ENCODE measurements around the gene KHSRP.

Gene KHSRP

DNA sequence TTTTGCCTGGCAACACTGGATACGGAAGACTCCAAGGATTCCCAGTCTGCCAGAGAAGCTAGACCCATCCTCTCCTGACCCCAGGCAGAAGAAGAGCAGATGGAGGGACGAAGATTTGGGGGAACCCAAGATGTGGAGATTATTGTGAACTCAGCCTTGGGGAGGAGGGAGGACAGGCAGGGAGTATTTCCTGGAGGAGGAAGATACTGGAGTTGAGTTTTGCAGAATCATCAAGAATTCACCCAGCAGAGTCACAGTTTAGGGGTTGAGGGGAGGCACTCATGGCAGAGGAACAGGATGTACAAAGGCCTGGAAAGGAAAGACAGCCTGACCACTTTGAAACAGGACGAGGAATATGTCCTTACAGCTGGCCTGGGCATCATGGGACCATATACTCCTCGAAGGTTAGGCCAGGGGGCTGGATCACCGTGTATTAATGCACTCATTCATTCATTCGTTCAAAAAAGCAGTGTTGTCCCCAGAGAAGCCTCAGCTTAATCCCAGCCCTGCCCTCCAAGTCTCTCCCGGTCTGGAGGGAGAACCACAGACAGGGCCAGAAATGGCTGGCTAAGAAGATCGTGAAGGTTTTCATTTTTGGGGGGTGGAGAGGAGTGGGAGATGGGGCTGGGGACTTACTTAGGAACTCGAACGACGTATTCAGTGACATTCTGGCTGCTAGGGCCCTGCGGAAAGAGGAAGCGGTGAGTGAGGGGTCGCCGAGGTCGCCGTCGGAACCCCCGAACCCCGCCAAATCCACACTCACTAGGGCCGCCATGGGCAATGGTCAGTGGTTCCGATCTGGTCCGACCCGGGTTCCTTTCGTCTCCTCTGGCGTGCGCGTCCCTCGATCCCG, 32.2 kb downstream of the KHSRP start:
- DNase-seq (ENCODE audit: low spot score), result no peak

DNA sequence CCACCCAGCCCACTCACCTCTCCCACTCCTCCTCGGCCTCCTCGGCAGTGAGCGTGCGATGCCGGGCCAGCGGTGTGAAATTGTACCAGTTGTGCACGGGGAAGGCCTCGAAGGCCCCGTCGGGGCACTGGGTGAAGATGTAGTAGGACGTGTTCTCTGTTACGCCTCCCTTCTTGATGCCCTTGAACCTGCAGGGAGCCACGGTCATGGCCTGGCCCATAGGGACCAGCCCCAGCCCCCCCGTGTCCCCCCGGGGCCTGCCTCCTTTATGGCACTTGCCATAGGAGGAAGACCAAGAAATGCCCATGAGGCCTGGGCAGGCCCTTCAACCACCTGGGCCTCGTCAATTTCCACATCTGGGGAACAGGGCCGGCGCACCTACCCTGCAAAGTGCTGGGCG, 37.2 kb downstream of the KHSRP start:
- DNase-seq (ENCODE audit: low spot score), result no peak

DNA sequence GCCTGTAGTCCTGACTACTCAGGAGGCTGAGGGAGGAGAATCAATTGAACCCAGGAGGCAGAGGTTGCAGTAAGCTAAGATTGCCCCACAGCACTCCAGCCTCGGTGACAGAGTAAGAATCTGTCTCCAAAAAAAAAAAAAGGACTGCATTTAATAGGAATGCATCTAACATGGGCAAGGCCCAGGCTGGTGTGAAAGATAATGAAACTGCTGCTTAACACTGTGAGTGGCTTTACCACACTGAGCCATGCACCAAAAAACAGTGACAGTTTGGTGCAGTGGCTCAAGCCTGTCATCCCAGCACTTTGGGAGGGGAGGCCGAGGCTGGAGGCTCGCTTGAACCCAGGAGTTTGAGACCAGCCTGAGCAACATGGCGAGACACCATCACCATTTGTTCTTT, 40.2 kb downstream of the KHSRP start:
- DNase-seq (ENCODE audit: low spot score), result no peak

DNA sequence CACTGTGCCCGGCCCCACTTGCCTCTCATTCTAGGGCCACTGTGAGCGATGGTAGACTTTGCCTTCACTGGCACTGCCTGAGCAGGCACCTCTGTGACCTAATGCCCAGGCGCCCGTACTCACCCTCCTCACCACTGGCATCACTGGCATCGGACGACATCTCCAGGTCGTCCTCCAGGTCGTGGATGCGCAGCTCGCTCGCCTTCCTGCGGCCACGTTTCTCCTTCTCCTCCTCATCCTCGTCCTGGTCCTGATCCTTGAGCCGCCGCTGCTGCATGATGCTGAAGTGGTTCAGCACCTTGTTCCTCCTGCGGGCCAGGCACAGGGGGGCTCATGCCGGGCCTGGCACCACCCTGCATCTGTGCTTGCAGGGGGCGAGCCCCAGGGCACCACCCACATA, 41.4 kb downstream of the KHSRP start:
- DNase-seq (ENCODE audit: low spot score), result no peak

DNA sequence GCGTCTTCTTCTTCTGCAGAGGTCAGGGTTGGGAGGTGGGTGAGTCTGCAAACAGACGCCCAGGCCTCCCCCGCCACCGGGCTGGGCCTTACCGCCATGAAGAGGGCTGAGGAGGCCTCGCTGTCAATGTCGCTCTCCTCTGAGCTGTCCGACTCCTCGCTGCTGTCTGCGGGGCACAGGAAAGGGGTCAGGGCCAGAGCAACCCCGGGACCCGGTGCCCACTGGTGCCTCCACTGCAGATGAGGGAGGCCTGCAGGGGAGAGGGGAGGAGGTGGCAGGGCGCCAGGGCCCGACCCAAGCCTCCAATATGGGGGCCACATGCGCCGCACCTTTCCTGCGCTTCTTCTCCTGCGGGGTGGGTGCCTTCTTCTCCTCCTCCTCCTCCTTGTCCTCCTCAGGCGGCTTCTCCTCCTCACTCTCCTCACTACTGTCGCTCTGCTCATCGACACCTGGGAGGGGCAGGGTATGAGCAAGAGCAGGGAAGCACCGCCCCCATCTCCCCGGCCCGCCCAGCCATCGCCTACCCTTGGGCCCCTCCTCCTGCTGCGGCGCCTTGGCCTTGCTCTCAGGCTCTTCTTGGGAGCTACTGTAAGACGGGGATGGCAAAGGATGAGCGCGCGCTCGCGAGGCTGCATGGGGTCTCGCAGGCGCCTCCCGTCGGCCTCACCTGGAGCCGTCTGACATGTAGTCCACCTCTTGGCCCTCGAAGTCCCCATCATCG, 43.4 kb downstream of the KHSRP start:
- no peak for DNase-seq (ENCODE audit: low spot score)

DNA sequence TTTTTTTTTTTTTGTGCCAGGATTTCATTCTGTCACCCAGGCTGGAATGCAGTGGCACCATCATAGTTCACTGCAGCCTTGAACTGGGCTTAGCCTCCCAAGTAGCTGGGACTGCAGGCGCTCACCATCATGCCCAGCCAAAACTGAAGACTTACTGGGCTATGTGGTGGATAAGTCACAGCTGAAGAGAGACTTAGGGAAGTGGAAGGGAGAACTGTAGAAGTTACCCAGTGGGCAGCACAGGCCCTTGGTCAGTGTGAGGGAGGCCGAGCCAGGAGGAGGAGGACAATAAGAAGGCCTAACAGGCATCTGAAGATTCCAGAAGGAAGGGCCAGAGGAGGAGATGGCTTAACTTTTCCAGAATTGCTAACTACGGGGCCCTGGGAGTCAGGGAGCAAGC, 44.9 kb downstream of the KHSRP start:
- DNase-seq (ENCODE audit: low spot score), result no peak

DNA sequence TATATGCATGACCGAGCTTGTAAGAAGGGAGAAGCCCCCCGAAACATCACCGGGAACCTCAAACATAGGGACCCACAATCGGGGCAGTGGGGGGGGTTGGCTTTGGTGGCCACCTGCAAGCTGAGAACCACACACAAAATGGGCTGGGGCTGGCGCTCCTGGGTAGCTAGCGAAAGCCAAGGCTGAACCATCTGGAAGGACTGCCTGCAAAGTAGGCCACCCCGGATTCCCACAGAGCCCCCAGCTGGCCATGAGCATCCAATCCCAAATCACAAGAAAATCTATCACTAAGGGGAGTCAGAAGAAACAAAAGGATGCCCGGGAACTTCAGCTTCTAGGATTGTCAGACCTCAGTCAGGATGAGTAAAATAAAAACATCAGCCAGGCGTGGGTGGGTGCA, 46.1 kb downstream of the KHSRP start:
- no peak for DNase-seq (ENCODE audit: low spot score)

DNA sequence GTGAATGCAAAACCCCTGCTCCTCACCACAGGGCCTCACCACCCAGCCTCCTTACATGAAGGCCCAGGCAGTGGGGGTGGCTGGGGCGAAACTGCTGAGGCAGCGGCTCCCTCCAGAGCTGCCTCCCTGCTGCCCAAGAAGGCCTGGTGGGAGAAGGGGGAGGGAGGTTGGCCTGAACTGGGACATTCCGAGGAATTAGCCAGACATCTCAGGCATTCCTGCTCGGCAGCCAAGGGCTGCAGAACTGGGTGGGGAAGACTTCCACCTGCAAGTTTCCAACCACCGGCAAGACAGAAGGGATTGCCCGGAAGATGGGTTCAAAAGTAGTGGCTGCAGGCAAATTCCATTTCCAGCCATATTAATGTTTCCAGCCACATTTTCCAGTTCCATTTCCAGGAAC, 46.6 kb downstream of the KHSRP start:
- no peak for DNase-seq (ENCODE audit: low spot score)

DNA sequence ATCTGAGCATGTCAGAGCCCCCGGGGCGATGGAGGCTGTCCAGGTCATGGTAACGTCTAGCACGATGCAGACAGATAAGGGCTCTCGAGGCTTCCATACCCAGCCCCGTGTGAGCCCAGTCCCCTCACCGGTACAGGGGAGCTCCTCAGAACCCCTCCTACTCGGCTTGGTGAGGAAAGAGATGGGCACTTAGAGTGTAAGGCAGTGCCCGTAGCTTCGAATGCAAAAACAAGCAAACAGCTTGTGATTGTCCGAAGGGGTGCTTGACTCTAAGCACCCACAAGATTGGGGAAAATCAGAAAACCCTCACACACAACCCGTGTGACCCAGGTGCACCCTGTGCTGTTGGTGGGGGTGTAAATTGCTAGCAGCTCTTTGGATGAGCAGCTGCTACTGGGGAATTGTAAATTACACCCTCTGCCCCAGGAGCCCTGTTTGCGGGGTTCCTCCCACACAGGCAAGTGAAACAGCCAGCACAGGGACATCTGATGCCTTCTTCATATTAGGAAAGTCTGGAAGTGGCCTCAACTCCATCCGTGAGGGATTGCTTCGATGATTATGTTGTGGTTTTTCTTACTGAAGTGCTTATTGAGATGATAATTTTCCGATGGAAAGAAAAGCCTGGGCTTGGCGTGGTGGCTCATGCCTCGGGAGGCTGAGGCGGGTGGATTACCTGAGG, 48.0 kb downstream of the KHSRP start:
- DNase-seq (ENCODE audit: low spot score), result no peak

DNA sequence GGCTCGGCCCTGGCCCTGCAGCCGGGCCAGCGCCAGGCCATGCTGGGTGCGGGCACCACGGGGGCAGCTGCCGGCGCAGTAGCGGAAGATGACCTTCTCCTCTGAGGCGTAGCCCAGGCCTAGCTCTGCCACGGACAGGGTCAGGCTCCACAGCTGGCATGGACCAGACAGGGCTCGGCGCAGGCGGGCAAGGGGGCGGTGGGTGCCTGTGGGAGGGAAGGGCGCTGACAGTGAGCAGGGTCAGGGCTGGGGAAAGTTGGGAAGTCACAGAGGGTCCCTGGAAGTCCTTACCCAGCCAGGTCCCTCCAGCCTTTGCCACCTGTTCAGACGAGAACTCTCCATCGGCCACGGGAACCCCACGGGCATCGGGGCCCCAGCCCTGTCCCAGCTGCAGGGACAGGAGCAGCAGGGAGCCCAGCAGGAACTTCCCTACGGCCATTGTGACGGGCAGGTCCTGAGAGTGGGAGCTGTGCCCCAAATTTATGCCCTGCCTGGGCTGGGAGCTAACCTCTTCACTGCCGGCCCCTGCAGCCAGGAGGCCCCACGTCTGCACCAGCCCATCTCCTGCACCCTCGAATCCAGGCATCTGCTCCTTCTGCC, 49.1 kb downstream of the KHSRP start, which contains the start of gene PSPN:
Gene PSPN, minus strand, starts transcription at position 523 of the 600 bp plus-strand sequence. Its CDS starts 84 bp downstream, at position 439.
- DNase-seq (ENCODE audit: low spot score), result no peak

DNA sequence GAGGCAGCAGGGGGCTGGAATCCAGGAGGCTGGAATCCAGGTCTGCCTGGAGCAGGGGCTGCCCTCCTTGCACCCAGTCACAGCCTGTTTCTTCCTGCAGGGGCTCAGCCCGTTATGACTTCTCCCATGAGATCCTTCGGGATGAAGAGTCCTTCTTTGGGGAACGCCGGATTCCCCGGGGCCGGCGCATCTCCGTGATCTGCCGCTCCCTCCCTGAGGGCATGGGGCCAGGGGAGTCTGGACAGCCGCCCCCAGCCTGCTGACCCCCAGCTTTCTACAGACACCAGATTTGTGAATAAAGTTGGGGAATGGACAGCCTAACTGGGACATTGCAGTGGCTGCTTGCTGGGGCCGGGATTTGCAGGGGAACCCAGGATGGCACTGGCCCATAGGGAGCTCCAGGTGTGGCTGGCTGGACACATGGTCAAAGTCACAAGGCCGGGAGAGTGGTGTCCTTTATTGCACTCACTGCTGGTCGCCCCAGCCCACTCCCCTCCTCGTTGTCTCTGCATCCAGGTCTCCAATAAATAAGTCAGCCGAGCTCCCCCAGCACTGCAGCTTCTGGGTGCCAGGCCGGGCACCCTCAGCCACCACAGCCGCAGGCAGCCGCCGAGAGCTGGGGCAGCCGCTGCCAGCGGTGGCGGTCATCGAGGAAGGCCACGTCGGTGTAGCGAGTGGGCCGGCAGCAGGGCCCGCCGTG, 49.8 kb downstream of the KHSRP start:
- DNase-seq (ENCODE audit: low spot score), result no peak

DNA sequence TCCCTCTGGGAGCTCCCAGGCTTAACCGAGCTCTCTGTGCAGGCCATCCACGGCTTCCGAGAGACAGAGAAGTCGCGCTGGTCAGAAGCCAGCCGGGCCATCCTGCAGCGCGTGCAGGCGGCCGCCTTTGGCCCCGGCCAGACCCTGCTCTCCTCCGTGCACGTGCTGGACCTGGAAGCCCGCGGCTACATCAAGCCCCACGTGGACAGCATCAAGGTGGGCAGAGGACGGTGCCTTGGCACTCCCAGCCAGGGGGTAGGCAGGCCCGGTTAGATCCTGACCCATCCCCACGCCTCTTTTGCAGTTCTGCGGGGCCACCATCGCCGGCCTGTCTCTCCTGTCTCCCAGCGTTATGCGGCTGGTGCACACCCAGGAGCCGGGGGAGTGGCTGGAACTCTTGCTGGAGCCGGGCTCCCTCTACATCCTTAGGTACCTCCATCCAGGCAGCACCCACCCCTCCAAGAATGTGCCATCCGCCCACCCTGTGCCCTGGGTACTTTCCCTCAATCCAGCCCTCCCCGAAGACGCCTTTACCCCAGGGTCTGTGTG, 50.4 kb downstream of the KHSRP start:
- no peak for DNase-seq (ENCODE audit: low spot score)

DNA sequence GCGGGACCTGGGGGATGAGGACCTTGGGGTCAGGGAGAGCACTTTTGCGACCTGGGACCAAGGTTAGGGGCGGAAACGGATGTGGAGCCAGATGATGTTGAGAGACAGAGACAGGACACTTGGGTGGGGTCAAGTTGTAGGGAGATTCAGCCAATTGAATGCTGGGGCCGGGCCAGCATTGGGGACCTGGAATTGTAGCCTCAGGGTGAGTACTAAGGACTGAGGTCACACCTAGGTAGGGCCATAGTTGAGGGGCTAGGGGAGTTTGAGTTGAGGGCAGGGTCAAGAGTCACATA, 50.9 kb downstream of the KHSRP start:
- DNase-seq (ENCODE audit: low spot score), result no peak

DNA sequence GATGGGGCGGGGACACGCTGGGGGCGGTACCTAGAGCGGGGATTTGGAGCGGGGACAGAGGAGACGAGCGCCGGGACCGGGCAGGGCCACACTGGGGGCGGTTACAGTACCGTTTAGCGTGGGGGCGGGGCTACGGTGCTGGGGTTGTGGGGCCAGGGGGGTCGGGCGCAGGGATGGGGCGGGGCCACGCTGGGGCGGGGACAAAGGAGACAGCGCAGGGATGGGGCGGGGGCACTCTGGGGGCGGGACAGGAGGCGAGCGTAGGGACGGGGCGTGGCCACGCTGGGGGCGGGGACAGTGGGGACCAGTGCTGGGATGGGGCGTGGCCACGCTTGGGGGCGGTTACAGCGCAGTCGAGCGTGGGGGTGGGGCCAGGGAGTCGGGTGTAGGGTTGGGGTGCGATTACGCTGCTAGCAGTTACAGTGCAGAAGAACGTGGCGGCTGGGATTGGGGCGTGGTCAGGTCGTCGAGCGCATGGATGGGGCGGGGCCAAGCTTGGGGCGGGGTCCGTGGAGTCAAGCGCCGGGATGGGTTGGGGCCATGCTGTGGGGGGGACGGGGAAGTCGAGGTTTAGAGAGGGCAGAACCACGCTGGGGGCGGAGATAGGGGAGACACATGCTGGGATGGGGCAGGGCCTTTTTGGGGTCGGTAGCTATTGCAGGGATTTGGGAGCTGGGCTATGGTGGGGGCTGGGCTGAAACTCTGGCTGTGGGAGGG, 51.4 kb downstream of the KHSRP start:
- DNase-seq (ENCODE audit: low spot score), result peak; percentile 99

DNA sequence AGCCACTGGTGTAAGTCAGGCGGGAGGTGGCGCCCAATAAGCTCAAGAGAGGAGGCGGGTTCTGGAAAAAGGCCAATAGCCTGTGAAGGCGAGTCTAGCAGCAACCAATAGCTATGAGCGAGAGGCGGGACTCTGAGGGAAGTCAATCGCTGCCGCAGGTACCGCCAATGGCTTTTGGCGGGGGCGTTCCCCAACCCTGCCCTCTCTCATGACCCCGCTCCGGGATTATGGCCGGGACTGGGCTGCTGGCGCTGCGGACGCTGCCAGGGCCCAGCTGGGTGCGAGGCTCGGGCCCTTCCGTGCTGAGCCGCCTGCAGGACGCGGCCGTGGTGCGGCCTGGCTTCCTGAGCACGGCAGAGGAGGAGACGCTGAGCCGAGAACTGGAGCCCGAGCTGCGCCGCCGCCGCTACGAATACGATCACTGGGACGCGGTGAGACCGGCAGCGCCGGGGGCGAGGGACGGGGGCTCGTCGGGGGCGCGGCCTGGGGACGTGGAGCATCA, 52.0 kb downstream of the KHSRP start, which contains the start of gene ALKBH7:
Gene ALKBH7, plus strand, starts transcription at position 201 of the 502 bp plus-strand sequence. Its CDS starts 27 bp downstream, at position 228.
- DNase-seq (ENCODE audit: low spot score), result peak; percentile 99

DNA sequence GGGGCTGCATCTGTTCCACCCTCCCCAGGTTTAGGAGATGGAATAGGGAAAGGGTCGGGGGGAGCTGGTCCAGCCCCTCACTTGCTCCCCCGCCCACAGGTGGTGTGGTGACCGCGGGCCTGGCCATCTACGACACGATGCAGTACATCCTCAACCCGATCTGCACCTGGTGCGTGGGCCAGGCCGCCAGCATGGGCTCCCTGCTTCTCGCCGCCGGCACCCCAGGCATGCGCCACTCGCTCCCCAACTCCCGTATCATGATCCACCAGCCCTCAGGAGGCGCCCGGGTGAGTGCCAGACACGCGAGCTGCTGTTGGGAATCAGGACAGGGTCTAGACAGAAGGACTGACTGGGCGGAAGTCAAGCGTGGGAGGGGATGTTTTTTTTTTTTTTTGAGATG, 60.3 kb downstream of the KHSRP start:
- no peak for DNase-seq (ENCODE audit: low spot score)
